Measurements from ENCODE around the gene PELI2. TPM values are rescaled to one million over a fixed set of nuclear protein-coding genes. Genes with fewer than 3 reads are reported as not detected.

PELI2 gene
- total RNA-seq, 2 donors from 2014 or later: 22.2 to 28.3 TPM

DNA sequence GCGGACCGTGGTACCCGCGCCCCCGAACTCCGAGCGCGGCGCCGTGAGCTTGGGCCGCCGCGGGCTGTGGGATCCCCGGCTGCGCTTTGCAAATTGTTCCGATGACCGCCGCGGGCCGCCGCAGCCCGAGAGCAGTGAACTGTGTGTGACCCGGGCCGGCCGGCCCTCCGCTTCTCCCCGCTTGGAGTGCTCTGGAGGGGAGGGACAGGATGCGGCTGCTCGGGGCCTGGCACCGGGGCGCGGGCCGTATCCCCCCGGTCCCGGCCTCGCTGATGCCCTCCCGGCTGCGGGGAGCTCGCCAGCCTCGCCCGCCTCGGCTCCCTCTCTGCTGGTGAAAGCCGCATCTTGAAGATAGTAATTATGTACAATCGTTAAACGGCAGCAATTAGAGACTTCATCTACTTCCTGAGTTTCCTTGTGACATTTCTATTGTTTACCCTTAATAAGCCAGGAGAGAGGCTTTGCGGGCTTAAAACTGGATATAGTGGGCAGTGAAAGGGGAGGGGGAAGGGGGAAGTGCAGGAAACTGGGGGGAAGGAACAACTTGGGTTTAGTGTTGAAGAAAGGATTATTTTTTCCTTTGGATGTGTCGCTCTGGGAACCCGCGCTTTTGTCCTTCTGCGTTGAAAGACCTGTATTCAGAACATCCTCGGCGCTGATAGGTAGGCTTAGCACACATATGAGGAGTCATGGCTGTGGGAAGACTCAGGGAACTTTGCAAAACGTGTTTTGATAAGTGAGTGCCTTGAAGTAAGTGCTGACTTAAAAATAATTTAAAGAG lies 1.2 kb downstream of the PELI2 start:
- TF ChIP-seq, protein P1, sequence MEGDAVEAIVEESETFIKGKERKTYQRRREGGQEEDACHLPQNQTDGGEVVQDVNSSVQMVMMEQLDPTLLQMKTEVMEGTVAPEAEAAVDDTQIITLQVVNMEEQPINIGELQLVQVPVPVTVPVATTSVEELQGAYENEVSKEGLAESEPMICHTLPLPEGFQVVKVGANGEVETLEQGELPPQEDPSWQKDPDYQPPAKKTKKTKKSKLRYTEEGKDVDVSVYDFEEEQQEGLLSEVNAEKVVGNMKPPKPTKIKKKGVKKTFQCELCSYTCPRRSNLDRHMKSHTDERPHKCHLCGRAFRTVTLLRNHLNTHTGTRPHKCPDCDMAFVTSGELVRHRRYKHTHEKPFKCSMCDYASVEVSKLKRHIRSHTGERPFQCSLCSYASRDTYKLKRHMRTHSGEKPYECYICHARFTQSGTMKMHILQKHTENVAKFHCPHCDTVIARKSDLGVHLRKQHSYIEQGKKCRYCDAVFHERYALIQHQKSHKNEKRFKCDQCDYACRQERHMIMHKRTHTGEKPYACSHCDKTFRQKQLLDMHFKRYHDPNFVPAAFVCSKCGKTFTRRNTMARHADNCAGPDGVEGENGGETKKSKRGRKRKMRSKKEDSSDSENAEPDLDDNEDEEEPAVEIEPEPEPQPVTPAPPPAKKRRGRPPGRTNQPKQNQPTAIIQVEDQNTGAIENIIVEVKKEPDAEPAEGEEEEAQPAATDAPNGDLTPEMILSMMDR (IDR thresholded peaks at IDR 0.05): no peak
- ATAC-seq (ENCODE audit: insufficient number of reproducible peaks, low FRiP score, low read depth) (peak; percentile 63), DNase-seq (ENCODE audit: low spot score) (no peak)
- Histone ChIP-seq H3K27me3 (replicated peaks; ENCODE audit: insufficient read depth) (no peaks in the 10 kb centered on the region), H3K4me3 (peak overlapping the region; percentile 94), H3K9me3 (no peaks in the 10 kb centered on the region), H3K4me1 (ENCODE audit: control insufficient read depth in 1 of 2, low read depth in 2 of 2) (peaks cover 11 to 40% of the 10 kb centered on the region in 2 donors), H3K36me3 (no peaks in the 10 kb centered on the region), H3K27ac (peak overlapping the region; percentile 85 to 90)

DNA sequence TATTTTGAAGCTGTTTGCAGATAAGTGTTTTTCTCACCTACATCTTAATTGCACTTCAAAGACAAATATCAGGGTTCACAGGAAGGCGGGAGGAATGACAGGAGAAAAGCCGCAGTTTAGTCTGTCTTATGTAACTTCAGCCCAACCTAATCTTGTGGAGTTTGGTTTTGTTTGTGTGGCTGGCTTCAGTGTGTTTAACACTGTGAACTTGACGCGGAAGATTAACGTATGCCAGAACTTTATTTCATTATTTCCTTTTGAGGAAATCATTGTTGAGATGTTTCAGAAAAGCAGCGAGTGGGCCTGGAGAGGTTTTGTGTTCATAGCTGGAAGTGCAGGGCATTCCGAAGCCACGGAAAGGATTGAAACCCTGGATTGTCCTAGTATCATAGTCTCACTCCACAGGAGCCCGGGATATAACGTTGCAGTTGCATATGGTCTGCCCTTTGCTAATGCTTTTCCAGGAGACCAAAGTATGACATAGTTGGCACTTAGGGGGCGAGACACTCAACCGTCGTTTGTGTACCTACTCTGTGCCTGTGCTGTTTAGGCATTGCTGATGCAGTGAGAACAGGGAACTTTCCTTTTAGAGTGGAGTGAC lies 2.0 kb downstream of the PELI2 start:
- Histone ChIP-seq H3K4me3 (peak overlapping the region; percentile 94), H3K27me3 (replicated peaks; ENCODE audit: insufficient read depth) (no peaks in the 10 kb centered on the region), H3K4me1 (ENCODE audit: control insufficient read depth in 1 of 2, low read depth in 2 of 2) (peaks cover 11 to 48% of the 10 kb centered on the region in 2 donors), H3K27ac (peak overlapping the region; percentile 85 to 90), H3K36me3 (no peaks in the 10 kb centered on the region), H3K9me3 (no peaks in the 10 kb centered on the region)
- no peak for ATAC-seq (ENCODE audit: insufficient number of reproducible peaks, low FRiP score, low read depth)
- no peak for DNase-seq (ENCODE audit: low spot score)
- TF ChIP-seq, protein P1 (IDR thresholded peaks at IDR 0.05): peak; percentile 47

GRCh38 chr14:56121816-56122215 lies 3.6 kb downstream of the PELI2 start:
- no peaks in the 10 kb centered on the region for H3K27me3 ChIP-seq (replicated peaks; ENCODE audit: insufficient read depth)
- no peak overlapping the region for H3K4me3 ChIP-seq
- no peak for DNase-seq (ENCODE audit: low spot score)
- no peaks in the 10 kb centered on the region for H3K9me3 ChIP-seq
- no peak for ATAC-seq (ENCODE audit: insufficient number of reproducible peaks, low FRiP score, low read depth)
- TF ChIP-seq, protein P1 (IDR thresholded peaks at IDR 0.05): no peak
- peaks cover 11 to 55% of the 10 kb centered on the region in 2 donors for H3K4me1 ChIP-seq (ENCODE audit: control insufficient read depth in 1 of 2, low read depth in 2 of 2)
- no peak overlapping the region for H3K27ac ChIP-seq
- no peaks in the 10 kb centered on the region for H3K36me3 ChIP-seq

DNA sequence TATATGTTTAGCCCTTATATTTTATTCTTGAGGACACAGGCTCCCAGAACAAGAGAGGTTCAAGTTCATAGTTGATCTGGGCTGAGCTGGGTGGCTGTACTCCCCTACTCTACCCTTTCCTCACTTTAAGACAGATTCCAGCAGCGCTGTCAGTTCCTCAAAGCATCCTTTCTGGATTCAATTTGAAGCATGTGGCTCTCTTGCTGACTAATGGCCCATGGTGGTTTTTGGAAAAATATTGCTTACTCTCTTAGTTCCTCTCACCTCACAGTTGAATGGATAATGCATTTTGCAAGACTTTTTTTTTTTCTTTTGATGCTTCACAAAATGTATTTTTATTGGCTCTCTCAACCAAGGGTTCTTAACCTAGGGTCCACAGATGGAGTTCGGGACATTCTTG lies 4.1 kb downstream of the PELI2 start:
- no peak overlapping the region for H3K27ac ChIP-seq
- no peak for ATAC-seq (ENCODE audit: insufficient number of reproducible peaks, low FRiP score, low read depth)
- DNase-seq (ENCODE audit: low spot score): no peak
- H3K27me3 ChIP-seq (replicated peaks; ENCODE audit: insufficient read depth): no peaks in the 10 kb centered on the region
- H3K4me3 ChIP-seq: no peak overlapping the region
- no peaks in the 10 kb centered on the region for H3K36me3 ChIP-seq
- peaks cover 11 to 55% of the 10 kb centered on the region in 2 donors for H3K4me1 ChIP-seq (ENCODE audit: control insufficient read depth in 1 of 2, low read depth in 2 of 2)
- H3K9me3 ChIP-seq: no peaks in the 10 kb centered on the region
- TF ChIP-seq, protein P1 (IDR thresholded peaks at IDR 0.05): no peak

DNA sequence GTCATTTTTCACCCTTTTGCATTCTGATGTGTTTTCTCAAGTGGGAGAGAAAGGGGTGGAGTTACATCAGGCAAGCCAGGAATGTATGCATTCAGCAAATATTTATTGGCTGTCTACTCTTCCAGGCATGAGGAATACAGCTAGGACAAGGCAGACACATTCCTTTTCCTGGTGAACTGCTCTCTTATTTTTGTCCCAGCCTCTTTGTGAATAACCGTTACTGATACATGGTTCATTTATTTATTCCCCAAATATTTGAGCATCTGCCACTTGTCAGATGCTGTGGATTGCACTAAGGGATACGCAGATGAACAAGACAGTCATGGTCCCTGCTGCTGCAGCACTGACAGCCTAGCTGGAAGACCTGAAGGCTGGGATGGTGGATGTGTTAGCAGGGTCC lies 6.1 kb downstream of the PELI2 start:
- Histone ChIP-seq H3K27ac (no peak overlapping the region), H3K4me3 (no peak overlapping the region), H3K36me3 (no peaks in the 10 kb centered on the region), H3K4me1 (ENCODE audit: control insufficient read depth in 1 of 2, low read depth in 2 of 2) (peaks cover 14 to 59% of the 10 kb centered on the region in 2 donors), H3K9me3 (no peaks in the 10 kb centered on the region), H3K27me3 (replicated peaks; ENCODE audit: insufficient read depth) (no peaks in the 10 kb centered on the region)
- DNase-seq (ENCODE audit: low spot score) (no peak), ATAC-seq (ENCODE audit: insufficient number of reproducible peaks, low FRiP score, low read depth) (no peak)
- TF ChIP-seq, protein P1 (IDR thresholded peaks at IDR 0.05): no peak

Measured in thoracic aorta (tissue), 2 donors.